GM21529 (cell line): ENCODE results near the gene ACOT9.
"Not testable (repeated sequence)": the region's sequence is repeated elsewhere in the genome, so short reads cannot be mapped to it uniquely, and the experiment has no call there.

Source experiments
- ATAC-seq: cut with Tn5 transposase; IDR thresholded peaks from one replicate; pipeline ENCODE4 v1.9.1; 2021; ENCODE audit not compliant: unreplicated experiment

Gene ACOT9

GRCh38 chrX:23765868-23766267 is 22.8 kb upstream of the ACOT9 start:
- ATAC-seq, result no peak

GRCh38 chrX:23765449-23765848 is 22.4 kb upstream of the ACOT9 start:
- ATAC-seq, result no peak

GRCh38 chrX:23764188-23764984 is 21.3 kb upstream of the ACOT9 start:
- no peak for ATAC-seq

- no peak for ATAC-seq
Observed at GRCh38 chrX:23759821-23760220, 16.7 kb upstream of the ACOT9 start.

GRCh38 chrX:23756165-23756564 is 13.1 kb upstream of the ACOT9 start:
- peak; percentile 84 for ATAC-seq

- no peak for ATAC-seq
Observed at GRCh38 chrX:23754664-23755063, 11.6 kb upstream of the ACOT9 start.

GRCh38 chrX:23752740-23753415 is 9.8 kb upstream of the ACOT9 start:
- no peak for ATAC-seq

- no peak for ATAC-seq
Observed at GRCh38 chrX:23749576-23749975, 6.5 kb upstream of the ACOT9 start.

GRCh38 chrX:23749129-23749528 is 6.1 kb upstream of the ACOT9 start:
- no peak for ATAC-seq

GRCh38 chrX:23745786-23746185 is 2.7 kb upstream of the ACOT9 start:
- ATAC-seq, result no peak

GRCh38 chrX:23743623-23743971 is 521 bp upstream of the ACOT9 start:
- ATAC-seq, result not testable (repeated sequence)

- ATAC-seq, result peak; percentile 12
Observed at GRCh38 chrX:23742174-23742696, 841 bp downstream of the ACOT9 start.

GRCh38 chrX:23737413-23737812 is 5.7 kb downstream of the ACOT9 start:
- no peak for ATAC-seq

GRCh38 chrX:23736030-23736429 is 7.0 kb downstream of the ACOT9 start:
- no peak for ATAC-seq

- ATAC-seq, result peak; percentile 91
Observed at GRCh38 chrX:23732704-23733103, 10.4 kb downstream of the ACOT9 start.

GRCh38 chrX:23731951-23732350 is 11.1 kb downstream of the ACOT9 start:
- no peak for ATAC-seq

GRCh38 chrX:23729214-23729613 is 13.9 kb downstream of the ACOT9 start:
- ATAC-seq, result no peak

GRCh38 chrX:23727206-23727605 is 15.9 kb downstream of the ACOT9 start:
- no peak for ATAC-seq

- no peak for ATAC-seq
Observed at GRCh38 chrX:23726191-23726590, 16.9 kb downstream of the ACOT9 start.

GRCh38 chrX:23720117-23720677 is 22.9 kb downstream of the ACOT9 start:
- no peak for ATAC-seq

- ATAC-seq, result no peak
Observed at GRCh38 chrX:23705235-23705634, 37.8 kb downstream of the ACOT9 start.

GRCh38 chrX:23704673-23705206 is 38.3 kb downstream of the ACOT9 start:
- no peak for ATAC-seq
